GM12892 (cell line): ENCODE data around the gene ALDH3B1.
A peak's percentile ranks its signal among the peaks of the same experiment; 100 is the strongest.

Experiments used
- DNase-seq: peaks from one replicate; pipeline ENCODE4 v3.0.0; 2011; ENCODE audit not compliant: insufficient read length
- FAIRE-seq: peaks from 2 replicates; lab custom pipeline; 2011; peaks lifted over from hg19 to GRCh38; lab: Jason Lieb, UNC
- POLR2A ChIP-seq: IDR thresholded peaks from 2 replicates; pipeline ENCODE4 v1.6.1; 2011; ENCODE audit warnings: low read depth, low read length, control low read depth
- POLR2AphosphoS5 ChIP-seq: IDR thresholded peaks from 2 replicates; pipeline ENCODE4 v1.6.1; 2011; ENCODE audit warnings: low read depth, low read length, control low read depth
- TAF1 ChIP-seq: IDR thresholded peaks from 2 replicates; pipeline ENCODE4 v1.6.1; 2011; ENCODE audit warnings: low read depth, mild to moderate bottlenecking, control low read depth, low read length, borderline replicate concordance

ALDH3B1 gene

GRCh38 chr11:68004551-68005335 lies 5.4 kb upstream of the ALDH3B1 start:
- TF ChIP-seq TAF1 (no peak), POLR2A (no peak), POLR2AphosphoS5 (no peak)
- FAIRE-seq (peak; percentile 24), DNase-seq (no peak)

- no peak for FAIRE-seq
- TF ChIP-seq POLR2A (no peak), TAF1 (no peak), POLR2AphosphoS5 (no peak)
- no peak for DNase-seq
Observed at GRCh38 chr11:68006606-68007166, 3.4 kb upstream of the ALDH3B1 start.

- TF ChIP-seq TAF1 (no peak), POLR2AphosphoS5 (no peak), POLR2A (no peak)
- DNase-seq (no peak), FAIRE-seq (no peak)
Observed at GRCh38 chr11:68007498-68008380, 2.4 kb upstream of the ALDH3B1 start.

GRCh38 chr11:68008381-68009337 lies 1.5 kb upstream of the ALDH3B1 start:
- FAIRE-seq (peak; percentile 91), DNase-seq (no peak)
- no peak for TF ChIP-seq POLR2A
- no peak for TF ChIP-seq TAF1
- no peak for TF ChIP-seq POLR2AphosphoS5

GRCh38 chr11:68009391-68010089 lies 587 bp upstream of the ALDH3B1 start:
- no peak for DNase-seq
- no peak for FAIRE-seq
- TF ChIP-seq POLR2AphosphoS5 (no peak), POLR2A (no peak), TAF1 (no peak)

DNA sequence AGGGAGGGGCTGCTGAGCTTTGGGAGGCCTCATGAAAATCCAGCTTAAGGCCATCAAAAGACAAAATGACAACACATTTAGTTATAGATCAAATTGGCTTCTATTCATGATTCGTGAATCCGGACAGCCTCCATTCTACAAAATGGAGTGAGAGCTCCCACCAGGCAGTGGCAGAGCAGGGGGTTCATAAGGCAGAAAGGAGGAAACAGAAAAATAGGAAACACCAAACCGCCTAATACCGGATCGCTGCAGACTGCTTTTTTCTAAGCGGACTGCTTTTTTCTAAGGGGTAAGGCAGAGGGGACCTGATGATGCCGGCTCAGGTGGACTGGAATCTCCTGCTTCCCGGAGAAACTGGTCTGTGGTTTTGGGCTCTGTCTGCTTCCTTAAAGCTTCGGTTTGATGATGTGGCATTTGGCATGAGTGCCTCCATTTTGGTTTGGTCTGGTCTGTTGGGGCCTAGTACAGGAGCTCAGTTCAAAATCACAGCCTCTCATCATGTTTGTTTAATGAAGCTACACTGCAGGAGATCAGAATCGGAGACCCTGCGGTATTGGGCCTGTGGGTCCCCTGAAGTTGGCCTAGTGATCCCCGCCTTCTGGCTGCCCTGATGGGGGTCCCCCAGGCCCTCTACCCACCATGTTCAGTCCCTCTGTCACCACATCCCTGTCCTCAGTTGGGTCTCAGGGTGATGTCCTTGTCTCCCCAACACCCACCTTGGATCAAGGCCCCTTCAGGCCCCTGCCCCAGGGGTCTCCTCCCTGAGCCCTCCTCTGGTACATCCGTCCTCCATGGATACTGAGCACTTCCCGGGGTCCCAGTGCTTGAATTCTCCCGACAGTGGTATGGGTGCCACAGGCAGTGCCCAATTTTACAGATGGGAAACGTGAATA lies 1.2 kb downstream of the ALDH3B1 start:
- no peak for DNase-seq
- TF ChIP-seq POLR2AphosphoS5 (no peak), TAF1 (no peak), POLR2A (no peak)
- FAIRE-seq = no peak

DNA sequence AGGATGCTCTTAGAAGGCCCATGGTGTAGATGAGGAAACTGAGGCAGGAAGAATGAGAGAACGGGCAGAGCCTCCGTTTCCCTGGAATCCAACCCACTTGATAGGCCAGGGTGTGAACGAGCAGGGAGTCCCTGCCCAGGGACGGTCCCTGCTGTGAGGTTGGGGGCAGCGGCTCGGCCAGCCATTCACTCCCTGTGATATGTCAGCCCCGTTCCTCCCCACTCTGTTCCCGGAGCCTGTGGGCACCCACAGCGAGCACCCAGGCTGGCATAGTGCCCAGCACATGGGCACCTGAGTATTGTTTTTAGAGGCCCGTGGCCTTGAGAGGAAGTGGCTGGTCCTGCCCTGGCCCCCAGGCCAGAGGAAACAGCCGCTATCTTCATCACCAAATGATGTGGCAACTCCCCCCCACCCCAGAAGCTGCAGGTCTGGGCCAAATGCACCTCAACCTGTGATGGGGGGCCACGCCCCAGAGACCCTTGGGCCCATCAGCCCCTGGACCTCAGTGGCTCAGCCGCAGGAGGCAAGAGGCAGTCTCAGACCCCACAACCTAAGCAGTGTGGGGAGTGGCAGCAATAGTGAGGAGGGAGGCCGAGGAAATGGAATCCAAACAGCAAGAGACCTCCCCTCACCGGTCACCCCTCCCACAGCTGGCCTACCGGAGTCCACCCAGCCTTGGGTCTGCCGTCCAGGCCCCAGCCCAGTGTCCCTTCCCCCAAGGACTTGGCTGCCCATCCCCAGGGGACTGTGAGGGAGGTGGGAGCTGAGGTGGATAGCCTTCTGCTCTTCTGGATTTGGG lies 2.1 kb downstream of the ALDH3B1 start:
- TF ChIP-seq POLR2AphosphoS5 = no peak
- TF ChIP-seq POLR2A = no peak
- TF ChIP-seq TAF1 = no peak
- FAIRE-seq = no peak
- DNase-seq = no peak

- DNase-seq = no peak
Observed at GRCh38 chr11:68012843-68013610, 2.9 kb downstream of the ALDH3B1 start.

More at GRCh38 chr11:68012843-68013610, 2.9 kb downstream of the ALDH3B1 start:
- FAIRE-seq = no peak
- TF ChIP-seq TAF1 (no peak), POLR2AphosphoS5 (no peak), POLR2A (no peak)
